ENCODE data around the gene LRIT1. TPM values are rescaled to one million over a fixed set of nuclear protein-coding genes. Genes with fewer than 3 reads are reported as not detected.

The LRIT1 gene
- polyA plus RNA-seq, 2 of the 4 experiments (the other 2 are of a cell fraction) = not detected

DNA sequence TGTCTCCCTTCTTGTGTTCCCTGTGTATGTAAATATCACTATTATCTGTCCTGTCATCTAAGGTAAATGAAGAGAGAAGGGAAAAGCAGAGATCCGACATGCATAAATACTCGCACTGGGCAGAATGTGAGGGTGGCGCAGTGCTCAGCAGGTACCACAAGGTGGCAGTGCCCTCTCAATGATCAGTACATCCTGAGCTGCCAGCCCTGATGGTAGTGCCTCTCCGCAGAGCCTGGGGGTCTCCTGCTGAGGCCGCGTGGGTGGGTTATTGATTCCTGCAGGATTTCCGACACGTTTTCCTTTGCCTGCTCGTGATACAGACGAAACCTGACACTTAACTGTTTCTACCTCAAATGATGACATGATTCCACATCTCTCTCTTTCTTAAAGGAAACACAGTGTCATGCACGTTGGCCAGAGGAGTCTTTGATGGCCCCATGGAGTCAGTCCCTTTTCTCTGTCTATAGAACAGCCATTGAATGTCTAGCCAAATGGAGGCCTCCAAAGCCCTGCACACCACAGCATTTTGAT lies 23.3 kb upstream of the LRIT1 start:
- H3K4me2 ChIP-seq = peak overlapping the region; percentile 43; the same call in 2 of the 3 replicates
- ATAC-seq = peak; percentile 92 to 97

DNA sequence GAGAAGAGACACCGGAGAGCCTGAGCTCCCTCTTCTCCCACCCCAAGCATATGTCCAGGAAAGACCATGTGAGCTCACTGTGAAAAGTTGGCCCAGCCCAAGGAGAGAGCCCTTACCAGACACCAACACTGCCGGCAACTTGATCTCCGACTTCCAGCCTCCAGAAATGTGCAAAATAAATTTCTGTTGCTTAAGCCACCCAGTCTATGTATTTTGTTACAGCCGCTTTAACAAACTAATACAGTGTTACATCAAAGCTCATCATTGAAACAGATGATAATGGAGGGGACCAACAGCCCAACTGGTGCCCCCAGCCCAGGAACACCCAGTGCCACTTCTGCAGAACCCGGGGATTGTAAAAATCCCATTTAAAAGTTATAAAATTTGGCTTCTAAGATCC lies 22.4 kb upstream of the LRIT1 start:
- ChIA-PET POLR2A (no interaction called here), CTCF (interaction anchor here (0.8 to 15.3 kb wide), 20 partner anchors 9 to 275 kb away, joined by 3 to 341 read pairs (median 4); partner anchors contain the start of gene RGR)
- Histone ChIP-seq H3K27ac (no peak overlapping the region), H3K4me2 (no peak overlapping the region), H3K4me1 (no peaks in the 10 kb centered on the region), H3K4me3 (no peak overlapping the region), H3K9me3 (no peaks in the 10 kb centered on the region)
- TF ChIP-seq MYC (IDR thresholded peaks at IDR 0.05; ENCODE audit: borderline replicate concordance, low read length) (no peak), PHF8 (IDR thresholded peaks at IDR 0.05; ENCODE audit: borderline replicate concordance, low read depth) (no peak), JUNB (IDR thresholded peaks at IDR 0.05) (no peak), POLR2A (IDR thresholded peaks at IDR 0.05; ENCODE audit: low read length) (no peak), ESRRA (IDR thresholded peaks at IDR 0.05; ENCODE audit: borderline replicate concordance, low read length) (no peak), MAZ (IDR thresholded peaks at IDR 0.05; ENCODE audit: borderline replicate concordance, low read depth, low read length) (no peak), ZFP36 (IDR thresholded peaks at IDR 0.05; ENCODE audit: borderline replicate concordance, partially characterized antibody) (no peak), MAFK (IDR thresholded peaks at IDR 0.05; ENCODE audit: partially characterized antibody) (no peak), HDAC2 (IDR thresholded peaks at IDR 0.05) (no peak), RFX5 (IDR thresholded peaks at IDR 0.05) (no peak), SREBF2 (IDR thresholded peaks at IDR 0.05) (no peak)
- TF ChIP-seq, protein P1, sequence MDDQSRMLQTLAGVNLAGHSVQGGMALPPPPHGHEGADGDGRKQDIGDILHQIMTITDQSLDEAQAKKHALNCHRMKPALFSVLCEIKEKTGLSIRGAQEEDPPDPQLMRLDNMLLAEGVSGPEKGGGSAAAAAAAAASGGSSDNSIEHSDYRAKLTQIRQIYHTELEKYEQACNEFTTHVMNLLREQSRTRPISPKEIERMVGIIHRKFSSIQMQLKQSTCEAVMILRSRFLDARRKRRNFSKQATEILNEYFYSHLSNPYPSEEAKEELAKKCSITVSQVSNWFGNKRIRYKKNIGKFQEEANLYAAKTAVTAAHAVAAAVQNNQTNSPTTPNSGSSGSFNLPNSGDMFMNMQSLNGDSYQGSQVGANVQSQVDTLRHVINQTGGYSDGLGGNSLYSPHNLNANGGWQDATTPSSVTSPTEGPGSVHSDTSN (IDR thresholded peaks at IDR 0.05) = no peak
- TF ChIP-seq, protein P2, sequence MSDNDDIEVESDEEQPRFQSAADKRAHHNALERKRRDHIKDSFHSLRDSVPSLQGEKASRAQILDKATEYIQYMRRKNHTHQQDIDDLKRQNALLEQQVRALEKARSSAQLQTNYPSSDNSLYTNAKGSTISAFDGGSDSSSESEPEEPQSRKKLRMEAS (IDR thresholded peaks at IDR 0.05) = no peak
- WGBS (ENCODE audit: missing lambda C conversion rate) = 21% methylated on average over 5 of the region's 5 CpGs
- no peak for FAIRE-seq
- no peak for ATAC-seq
- no peak for DNase-seq (ENCODE audit: low read depth in 1 of 2, low spot score in 1 of 2)

More for the DNA sequence above, 23.3 kb upstream of the LRIT1 start:
- POLR2A ChIA-PET = no interaction called here
- FAIRE-seq (no peak), DNase-seq (ENCODE audit: low read depth in 1 of 2, low spot score in 1 of 2) (peak; percentile 58 to 69)
- Histone ChIP-seq H3K27ac (no peak overlapping the region), H3K4me3 (no peak overlapping the region), H3K9me3 (no peaks in the 10 kb centered on the region), H3K4me1 (no peaks in the 10 kb centered on the region)
- TF ChIP-seq, protein P3, sequence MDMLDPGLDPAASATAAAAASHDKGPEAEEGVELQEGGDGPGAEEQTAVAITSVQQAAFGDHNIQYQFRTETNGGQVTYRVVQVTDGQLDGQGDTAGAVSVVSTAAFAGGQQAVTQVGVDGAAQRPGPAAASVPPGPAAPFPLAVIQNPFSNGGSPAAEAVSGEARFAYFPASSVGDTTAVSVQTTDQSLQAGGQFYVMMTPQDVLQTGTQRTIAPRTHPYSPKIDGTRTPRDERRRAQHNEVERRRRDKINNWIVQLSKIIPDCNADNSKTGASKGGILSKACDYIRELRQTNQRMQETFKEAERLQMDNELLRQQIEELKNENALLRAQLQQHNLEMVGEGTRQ (IDR thresholded peaks at IDR 0.05) = no peak
- TF ChIP-seq ZNF302 (CRISPR knock-in tag; IDR thresholded peaks at IDR 0.05) (no peak), FOSL2 (IDR thresholded peaks at IDR 0.05) (no peak), FOSL2 (CRISPR knock-in tag; IDR thresholded peaks at IDR 0.05) (no peak), RAD21 (conservative IDR thresholded peaks at IDR 0.05 in 1 of 2, IDR thresholded peaks at IDR 0.05 in 1 of 2) (peak; percentile 92), SMC3 (IDR thresholded peaks at IDR 0.05) (peak; percentile 85), BHLHE40 (IDR thresholded peaks at IDR 0.05; ENCODE audit: low read depth, low read length) (no peak), ESRRA (IDR thresholded peaks at IDR 0.05; ENCODE audit: borderline replicate concordance, low read length) (no peak), JUN (IDR thresholded peaks at IDR 0.05) (no peak)
- TF ChIP-seq, protein P4, sequence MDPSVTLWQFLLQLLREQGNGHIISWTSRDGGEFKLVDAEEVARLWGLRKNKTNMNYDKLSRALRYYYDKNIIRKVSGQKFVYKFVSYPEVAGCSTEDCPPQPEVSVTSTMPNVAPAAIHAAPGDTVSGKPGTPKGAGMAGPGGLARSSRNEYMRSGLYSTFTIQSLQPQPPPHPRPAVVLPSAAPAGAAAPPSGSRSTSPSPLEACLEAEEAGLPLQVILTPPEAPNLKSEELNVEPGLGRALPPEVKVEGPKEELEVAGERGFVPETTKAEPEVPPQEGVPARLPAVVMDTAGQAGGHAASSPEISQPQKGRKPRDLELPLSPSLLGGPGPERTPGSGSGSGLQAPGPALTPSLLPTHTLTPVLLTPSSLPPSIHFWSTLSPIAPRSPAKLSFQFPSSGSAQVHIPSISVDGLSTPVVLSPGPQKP (IDR thresholded peaks at IDR 0.05; ENCODE audit: low read depth, low read length) = no peak
- TF ChIP-seq, protein P1 (IDR thresholded peaks at IDR 0.05) = no peak
- TF ChIP-seq, protein P5, sequence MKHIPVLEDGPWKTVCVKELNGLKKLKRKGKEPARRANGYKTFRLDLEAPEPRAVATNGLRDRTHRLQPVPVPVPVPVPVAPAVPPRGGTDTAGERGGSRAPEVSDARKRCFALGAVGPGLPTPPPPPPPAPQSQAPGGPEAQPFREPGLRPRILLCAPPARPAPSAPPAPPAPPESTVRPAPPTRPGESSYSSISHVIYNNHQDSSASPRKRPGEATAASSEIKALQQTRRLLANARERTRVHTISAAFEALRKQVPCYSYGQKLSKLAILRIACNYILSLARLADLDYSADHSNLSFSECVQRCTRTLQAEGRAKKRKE (CRISPR knock-in tag; IDR thresholded peaks at IDR 0.05; ENCODE audit: low read depth) = no peak
- TF ChIP-seq, protein P6, sequence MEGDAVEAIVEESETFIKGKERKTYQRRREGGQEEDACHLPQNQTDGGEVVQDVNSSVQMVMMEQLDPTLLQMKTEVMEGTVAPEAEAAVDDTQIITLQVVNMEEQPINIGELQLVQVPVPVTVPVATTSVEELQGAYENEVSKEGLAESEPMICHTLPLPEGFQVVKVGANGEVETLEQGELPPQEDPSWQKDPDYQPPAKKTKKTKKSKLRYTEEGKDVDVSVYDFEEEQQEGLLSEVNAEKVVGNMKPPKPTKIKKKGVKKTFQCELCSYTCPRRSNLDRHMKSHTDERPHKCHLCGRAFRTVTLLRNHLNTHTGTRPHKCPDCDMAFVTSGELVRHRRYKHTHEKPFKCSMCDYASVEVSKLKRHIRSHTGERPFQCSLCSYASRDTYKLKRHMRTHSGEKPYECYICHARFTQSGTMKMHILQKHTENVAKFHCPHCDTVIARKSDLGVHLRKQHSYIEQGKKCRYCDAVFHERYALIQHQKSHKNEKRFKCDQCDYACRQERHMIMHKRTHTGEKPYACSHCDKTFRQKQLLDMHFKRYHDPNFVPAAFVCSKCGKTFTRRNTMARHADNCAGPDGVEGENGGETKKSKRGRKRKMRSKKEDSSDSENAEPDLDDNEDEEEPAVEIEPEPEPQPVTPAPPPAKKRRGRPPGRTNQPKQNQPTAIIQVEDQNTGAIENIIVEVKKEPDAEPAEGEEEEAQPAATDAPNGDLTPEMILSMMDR (IDR thresholded peaks at IDR 0.05) = peak; percentile 90
- CTCF ChIA-PET = interaction anchor here (0.6 to 15.3 kb wide), 29 partner anchors 8 to 274 kb away, joined by 3 to 341 read pairs (median 4); partner anchors contain the start of gene RGR
- WGBS (ENCODE audit: missing lambda C conversion rate) = 7% methylated on average over 11 of the region's 11 CpGs

Data from A549 (cell line).